Heart left ventricle (tissue), 13 donors: Measurements from ENCODE around the gene CDC25B.
"Not testable (repeated sequence)": the region's sequence is repeated elsewhere in the genome, so short reads cannot be mapped to it uniquely, and the experiment has no call there.

Experiments used
- POLR2A ChIP-seq, 2 donors: fragments of 450-650 bp; IDR thresholded peaks; one replicate each; pipeline ENCODE4 v1.6.1; 2017; ENCODE audit warnings: antibody characterized with exemption in 2 of 2, mild to moderate bottlenecking in 2 of 2, moderate library complexity in 2 of 2
- TF ChIP-seq, protein P1 (sequence below), 12 donors: fragments of 200-600 bp; sonication (generic) in 4 of 12; IDR thresholded peaks; one replicate each; pipeline versions ENCODE4 v1.5.0 to v1.8.0; 2018 to 2022; ENCODE audit warnings: antibody characterized with exemption in 12 of 12, mild to moderate bottlenecking in 5 of 12
- donor health status: ischemic (EF 13 %, LVEDD 7.1; RV severe dilation, severe dysfunction).
- donor health status: DM: no; HTN: yes; CAD: no.
- donor health status: DM: no; HTN: no; CAD: no.
- donor health status: ischemic (EF 25% LVEDD 6.9; RV normal size, moderate dysfunction).
- donor health status: ischemic (EF 25% LVEDD 5.7; RV mildly dilated, moderate dysfunction).
- donor health status: ischemic (EF 35%, LVEDD 5.7; RV mildly dilated, moderate dysfunction).
- donor health status: nonischemic (EF 11% LVEDD 7.7; RV severe dilation, severe dysfunction).
- donor health status: DM: yes; HTN: yes; CAD: no.
- donor health status: PGD.
- donor health status: ischemic (EF 29% LVEDD 5.4; RV normal size, mild dysfunction).
- donor health status: nonischemic (EF 23%, LVEDD 6.1; RV moderate dilation, normal function).

- TF ChIP-seq, protein P1, sequence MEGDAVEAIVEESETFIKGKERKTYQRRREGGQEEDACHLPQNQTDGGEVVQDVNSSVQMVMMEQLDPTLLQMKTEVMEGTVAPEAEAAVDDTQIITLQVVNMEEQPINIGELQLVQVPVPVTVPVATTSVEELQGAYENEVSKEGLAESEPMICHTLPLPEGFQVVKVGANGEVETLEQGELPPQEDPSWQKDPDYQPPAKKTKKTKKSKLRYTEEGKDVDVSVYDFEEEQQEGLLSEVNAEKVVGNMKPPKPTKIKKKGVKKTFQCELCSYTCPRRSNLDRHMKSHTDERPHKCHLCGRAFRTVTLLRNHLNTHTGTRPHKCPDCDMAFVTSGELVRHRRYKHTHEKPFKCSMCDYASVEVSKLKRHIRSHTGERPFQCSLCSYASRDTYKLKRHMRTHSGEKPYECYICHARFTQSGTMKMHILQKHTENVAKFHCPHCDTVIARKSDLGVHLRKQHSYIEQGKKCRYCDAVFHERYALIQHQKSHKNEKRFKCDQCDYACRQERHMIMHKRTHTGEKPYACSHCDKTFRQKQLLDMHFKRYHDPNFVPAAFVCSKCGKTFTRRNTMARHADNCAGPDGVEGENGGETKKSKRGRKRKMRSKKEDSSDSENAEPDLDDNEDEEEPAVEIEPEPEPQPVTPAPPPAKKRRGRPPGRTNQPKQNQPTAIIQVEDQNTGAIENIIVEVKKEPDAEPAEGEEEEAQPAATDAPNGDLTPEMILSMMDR (IDR thresholded peaks at IDR 0.05) = not testable (repeated sequence)
- not testable (repeated sequence) for TF ChIP-seq POLR2A (IDR thresholded peaks at IDR 0.05)
Observed at GRCh38 chr20:3843990-3844619, 48.0 kb downstream of the CDC25B start.
